D341Med (cell line): ENCODE data around the gene DNAJC1.
"Not testable (repeated sequence)": the region's sequence is repeated elsewhere in the genome, so short reads cannot be mapped to it uniquely, and the experiment has no call there.

Experiments used
- DNase-seq: peaks from one replicate; pipeline ENCODE4 v3.0.0; 2012; ENCODE audit warnings: low spot score

The DNAJC1 gene

DNA sequence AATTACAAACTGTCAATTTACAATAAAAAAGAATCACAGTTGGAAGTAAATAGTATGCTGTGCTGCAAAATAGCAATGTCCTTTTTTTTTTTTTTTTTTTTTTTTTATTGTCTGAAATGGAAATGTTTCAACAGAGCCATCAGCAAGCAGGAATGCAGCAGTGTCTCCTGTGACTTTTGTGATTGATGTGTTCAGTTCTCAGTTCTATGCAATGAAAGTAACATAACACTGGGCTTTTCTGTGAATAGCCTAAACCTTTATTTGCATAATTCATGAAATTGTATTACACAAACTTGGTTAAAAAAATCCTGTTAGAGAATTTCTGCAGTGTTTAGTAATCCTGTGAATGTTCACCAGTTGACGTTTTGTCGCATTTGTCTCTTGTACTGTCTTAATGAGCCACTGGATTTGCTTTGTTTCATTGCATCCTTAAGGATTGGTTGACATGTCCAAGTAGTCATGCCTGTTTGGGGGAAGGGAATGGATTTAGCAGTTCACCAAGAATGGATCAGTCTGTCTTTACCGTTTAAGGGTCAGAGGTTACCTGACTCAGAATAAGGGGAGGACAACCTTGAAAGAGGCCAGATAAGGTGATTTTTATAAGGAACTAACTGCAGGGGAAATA lies 276.8 kb downstream of the DNAJC1 start:
- no peak for DNase-seq

DNA sequence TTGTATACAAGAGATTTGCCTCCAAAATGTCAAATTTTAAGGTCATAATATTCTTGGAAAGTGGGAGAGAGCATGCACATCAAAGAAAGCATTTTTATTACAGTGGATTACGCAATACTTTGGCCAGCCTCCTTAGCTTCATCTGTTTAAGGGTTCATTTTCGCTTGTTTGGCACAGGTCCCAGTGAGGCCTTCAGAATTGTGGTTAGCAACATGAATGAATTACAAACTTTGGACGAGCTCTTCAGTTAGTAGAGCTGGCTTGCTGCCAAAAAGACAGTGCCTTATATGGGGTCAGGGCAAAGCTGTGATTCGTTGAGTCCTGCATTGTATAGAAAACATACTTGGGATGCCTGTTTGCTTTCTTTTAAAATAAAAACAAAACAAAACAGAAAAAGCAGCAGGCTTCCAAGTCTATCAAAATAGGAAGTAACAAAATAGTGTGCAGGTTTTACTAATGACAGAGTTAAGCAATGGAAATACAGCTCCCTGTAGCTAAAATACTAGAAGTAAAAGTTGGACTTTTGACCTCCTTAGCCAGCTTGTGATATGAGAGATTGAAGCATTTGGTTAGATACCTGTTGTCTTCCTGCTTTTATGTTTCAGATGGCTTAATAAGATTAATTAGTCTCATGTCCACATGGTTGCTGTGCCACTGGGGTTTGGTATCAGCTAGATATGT lies 278.7 kb downstream of the DNAJC1 start:
- DNase-seq, result peak; percentile 63

DNA sequence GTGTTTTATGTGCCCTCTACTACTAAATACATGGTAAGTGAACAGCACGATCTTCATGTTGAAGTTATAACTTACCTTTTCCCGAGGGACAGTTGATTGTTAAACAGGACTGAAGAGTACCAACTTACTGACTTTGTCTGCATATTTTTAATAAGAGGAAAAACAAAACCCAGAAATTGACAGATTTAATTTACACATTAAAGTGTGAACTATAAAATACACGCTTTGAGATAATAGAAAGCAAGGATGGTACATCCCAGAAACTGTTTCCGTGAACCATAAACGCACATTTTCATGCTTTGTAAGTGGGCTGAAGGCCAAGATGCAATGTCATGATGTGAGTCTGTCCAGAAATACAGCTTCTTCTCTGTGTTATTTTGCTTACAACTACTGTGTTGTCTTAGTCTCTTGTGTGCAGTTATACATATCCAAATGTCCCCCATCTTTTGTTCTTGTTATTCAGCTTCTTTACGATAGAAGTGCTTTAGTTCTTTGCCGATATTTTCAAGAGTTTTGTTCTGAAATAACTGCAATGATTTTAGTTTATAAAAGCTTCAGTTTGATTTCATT lies 279.4 kb downstream of the DNAJC1 start:
- DNase-seq, result no peak

DNA sequence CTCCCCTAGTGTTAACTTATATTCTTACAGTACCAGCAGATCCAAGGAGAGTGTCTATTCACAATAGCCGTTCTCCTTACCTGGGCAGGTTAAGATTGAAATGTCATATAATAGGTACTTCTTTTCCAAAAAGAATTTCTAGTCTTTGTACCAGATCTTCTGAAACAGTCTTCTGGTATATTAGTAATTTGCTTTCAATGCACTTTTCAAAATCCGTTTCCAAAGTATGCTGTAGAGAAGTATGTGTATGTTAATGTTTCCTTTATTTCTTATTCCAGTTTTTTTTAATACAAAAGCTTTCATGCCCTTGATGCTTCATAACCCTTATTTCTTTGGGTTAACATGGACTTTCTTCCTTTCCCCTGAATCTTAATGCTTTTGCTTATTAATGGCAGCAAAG lies 281.3 kb downstream of the DNAJC1 start:
- DNase-seq, result no peak

DNA sequence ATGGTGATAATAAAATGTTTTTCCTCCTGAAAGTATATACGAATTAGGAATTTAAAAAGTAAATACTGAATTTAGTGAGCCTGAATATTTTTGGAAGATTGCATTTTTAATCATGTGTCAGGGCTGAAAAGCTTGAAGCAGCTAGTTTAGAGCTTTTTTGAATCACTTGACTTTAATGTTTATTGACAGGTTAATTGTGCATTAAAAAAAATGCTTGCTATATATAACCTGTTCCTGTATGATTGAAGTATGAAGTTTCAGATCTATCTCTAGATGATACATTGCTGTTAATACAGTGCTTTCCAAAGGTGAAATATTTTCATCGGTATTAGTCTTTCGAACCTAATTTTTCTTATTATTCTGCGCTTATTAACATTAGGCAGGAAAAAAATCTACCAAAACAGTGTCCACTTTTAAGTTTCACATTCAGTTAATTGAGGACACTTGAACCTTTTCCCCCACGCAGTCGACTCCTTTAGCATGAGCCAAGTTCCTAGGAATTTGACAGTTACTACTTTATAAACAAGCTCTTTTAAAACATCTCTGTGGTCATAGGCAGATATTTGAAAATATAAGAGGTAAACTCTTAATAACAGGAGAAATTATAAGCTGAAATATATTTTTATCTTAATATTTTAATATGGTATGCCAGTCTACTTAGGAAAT lies 282.4 kb downstream of the DNAJC1 start:
- no peak for DNase-seq

DNA sequence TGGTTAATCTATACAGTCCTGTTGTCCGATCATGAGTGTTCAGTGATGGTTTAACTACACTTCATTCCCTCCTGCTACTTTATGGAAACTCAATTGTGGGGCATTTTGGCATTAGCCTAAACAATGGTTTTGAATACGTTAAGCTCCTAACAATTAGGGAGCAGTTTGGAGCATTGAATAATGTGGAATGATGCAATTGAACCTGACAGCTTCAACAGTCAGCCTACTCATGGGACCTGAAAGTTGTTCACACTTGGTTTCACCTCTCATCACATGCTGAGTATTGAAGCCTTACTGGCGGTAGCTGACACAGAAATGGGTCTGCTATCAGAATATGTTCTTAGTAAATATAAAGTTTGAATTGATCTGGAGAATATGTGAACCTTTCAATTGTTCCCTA lies 283.4 kb downstream of the DNAJC1 start:
- DNase-seq, result no peak

DNA sequence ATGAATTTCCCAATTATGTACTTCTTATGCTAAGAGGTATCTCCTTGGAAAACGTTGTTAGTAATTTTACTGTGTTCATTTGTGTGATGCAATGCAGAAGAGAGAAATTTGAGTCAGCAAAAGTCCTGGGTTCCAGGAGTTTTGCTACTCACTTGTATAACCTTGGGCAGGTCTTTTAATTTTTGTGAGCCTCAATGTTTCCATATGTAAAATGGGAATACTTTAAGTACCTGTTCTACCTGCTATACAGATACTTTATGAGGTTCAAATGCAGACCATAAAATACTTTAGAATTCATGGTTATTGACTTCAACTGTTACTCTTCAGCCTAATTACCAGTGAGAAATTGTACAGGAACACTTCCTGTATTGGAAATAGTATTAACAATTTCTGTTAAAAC lies 284.0 kb downstream of the DNAJC1 start:
- no peak for DNase-seq

DNA sequence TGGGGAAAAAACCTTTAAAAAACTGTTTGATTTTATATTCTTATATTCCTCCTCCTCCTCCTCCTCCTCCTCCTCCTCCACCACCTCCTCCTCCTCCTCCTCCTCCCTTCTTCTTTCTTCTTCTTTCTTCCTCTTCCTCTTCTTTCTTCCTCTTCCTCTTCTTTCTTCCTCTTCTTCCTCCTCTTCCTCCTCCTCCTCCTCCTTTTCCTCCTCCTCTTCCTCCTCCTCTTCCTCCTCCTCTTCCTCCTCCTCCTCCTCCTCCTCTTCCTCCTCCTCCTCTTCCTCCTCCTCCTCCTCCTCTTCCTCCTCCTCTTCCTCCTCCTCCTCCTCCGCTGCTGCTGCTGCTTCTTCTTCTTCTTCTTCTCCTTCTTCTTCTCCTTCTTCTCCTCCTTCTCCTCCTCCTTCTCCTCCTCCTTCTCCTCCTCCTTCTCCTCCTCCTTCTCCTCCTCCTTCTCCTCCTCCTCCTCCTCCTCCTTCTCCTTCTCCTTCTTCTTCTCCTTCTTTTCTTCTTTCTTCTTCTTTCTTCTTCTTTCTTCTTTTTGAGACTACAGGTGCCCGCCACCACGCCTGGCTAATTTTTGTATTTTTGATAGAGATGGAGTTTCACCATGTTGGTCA lies 286.0 kb downstream of the DNAJC1 start:
- not testable (repeated sequence) for DNase-seq

DNA sequence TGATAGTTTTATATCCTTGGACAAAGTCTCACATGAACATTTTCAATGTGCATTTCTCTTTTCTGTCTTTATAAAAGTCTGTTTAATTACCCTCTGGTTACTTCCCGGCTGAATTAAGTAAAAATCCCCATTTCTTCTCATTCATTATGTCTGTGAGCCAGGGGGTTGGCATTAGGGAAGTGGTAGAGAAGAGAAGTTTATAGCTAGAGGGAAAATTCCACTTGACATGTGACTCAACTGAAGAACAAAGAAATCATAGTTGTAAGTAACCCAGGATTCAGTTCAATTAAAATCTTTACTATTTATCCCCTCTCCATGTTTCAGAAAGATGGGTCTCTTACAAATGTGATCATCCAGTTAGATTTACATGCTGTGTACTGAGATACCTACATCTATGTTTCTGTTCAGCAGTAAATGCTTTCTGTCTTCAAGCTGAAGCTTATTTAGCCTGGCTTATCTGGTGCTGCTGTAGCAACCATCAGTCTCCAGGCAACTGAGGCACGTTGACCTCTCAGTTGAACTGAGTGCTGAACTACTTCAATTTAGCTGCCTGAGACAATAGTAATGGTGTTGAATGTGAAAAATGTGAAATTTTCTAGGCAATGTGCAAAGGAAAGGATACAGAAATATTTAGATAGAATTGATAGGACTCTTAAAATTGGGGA lies 287.9 kb downstream of the DNAJC1 start:
- DNase-seq, result no peak

DNA sequence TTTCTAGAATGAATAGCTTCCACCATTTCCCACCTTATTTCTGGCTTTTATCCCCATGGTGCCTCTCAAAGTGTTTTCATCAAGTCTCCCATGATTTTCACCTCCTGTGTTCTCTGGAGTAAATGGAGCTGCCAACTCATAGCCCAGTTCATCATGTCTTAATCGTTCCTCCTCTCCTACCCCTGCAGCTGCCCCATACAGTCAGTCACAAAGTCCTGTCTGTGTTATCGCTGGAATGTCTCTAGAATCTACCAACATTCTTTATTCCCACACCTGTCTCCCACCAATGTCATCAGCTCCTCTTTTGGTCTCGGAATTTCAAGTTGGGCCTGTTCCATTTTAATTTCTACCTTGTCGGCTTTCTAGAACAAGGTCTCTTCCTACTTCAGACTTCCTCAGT lies 290.6 kb downstream of the DNAJC1 start:
- DNase-seq, result no peak

DNA sequence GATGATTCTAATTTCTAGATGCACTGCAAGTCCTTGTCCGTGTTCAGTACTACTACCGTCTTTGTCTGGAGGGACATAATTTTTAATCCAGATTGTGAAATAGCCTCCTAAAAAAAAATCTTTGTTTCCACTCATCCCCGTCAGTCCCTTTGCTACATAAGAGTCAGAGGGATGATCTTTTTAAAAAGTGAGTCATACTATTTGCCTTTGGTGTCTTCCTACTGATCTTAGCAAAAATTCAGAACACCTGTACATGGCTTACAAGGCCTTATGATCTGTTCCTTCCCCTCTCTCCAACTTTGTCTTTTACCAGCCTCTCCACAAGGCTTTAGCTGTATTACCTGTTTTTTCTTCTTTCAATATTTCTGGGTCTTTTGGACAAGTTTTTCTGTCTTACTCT lies 296.0 kb downstream of the DNAJC1 start:
- no peak for DNase-seq
